Progenitor cell of endocrine pancreas (in vitro differentiated cells): ENCODE measurements around the gene DNM3. TPM values are rescaled to one million over a fixed set of nuclear protein-coding genes. Genes with fewer than 3 reads are reported as not detected.

ENCODE experiments used
- DNase-seq: peaks from one replicate; pipeline ENCODE4 v3.0.0; 2021; ENCODE audit warnings: low spot score; ENCODE audit not compliant: unreplicated experiment
- H3K27ac Mint-ChIP-seq: 2 replicates; pipeline ENCODE4 v1.8.0; 2021; ENCODE audit warnings: mild to moderate bottlenecking, moderate library complexity, mixed read lengths
- H3K27me3 Mint-ChIP-seq: 2 replicates; pipeline ENCODE4 v1.8.0; 2021; ENCODE audit warnings: mixed read lengths
- H3K36me3 Mint-ChIP-seq: 2 replicates; pipeline ENCODE4 v1.8.0; 2022; ENCODE audit warnings: mixed read lengths; ENCODE audit not compliant: insufficient read depth
- H3K4me1 Mint-ChIP-seq: 2 replicates; pipeline ENCODE4 v1.8.0; 2021; ENCODE audit warnings: low read depth, mixed read lengths
- H3K4me3 Mint-ChIP-seq: 2 replicates; pipeline ENCODE4 v1.8.0; 2021; ENCODE audit warnings: low read depth, mild to moderate bottlenecking, moderate library complexity, mixed read lengths
- H3K9me3 Mint-ChIP-seq: 2 replicates; pipeline ENCODE4 v1.8.0; 2021; ENCODE audit warnings: low read depth, mixed read lengths
- CTCF ChIP-seq: fragments of 200-600 bp; sonication (generic); IDR thresholded peaks from one replicate; pipeline ENCODE4 v1.5.0; 2021; ENCODE audit warnings: antibody characterized with exemption, mild to moderate bottlenecking; ENCODE audit not compliant: unreplicated experiment
- total RNA-seq: library from RNA; stranded (reverse); gene quantifications from 2 replicates; pipeline ENCODE4 v1.2.1, GENCODE V29; 2021

The DNM3 gene
- total RNA-seq, 1 donor from 2014 or later: 0.48 TPM

DNA sequence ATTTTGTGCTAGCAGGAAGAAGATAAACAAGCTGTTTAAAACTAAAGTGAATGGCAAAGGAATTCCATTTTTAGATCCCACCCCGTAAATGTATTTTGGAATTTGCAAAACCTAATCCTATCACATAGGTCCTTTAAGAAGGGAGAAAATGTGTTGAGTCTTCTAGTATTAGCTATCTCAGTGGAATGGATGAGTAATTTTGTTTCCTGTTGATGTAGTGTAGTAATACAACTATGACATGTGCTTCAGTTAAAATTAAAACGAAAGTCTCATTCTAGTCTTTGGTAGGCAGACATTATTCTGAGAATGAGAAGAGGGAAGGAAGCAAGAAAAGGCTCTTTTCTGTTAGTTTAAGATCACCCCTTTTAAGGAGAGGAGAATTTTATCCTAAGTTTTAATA is 313.3 kb downstream of the DNM3 start:
- DNase-seq: no peak
- Mint-ChIP-seq H3K36me3 (no peaks in the 10 kb centered on the region), H3K4me1 (no peaks in the 10 kb centered on the region), H3K9me3 (peaks cover 4% of the 10 kb centered on the region), H3K27me3 (no peaks in the 10 kb centered on the region), H3K27ac (no peak overlapping the region), H3K4me3 (no peak overlapping the region)
- TF ChIP-seq CTCF: no peak

DNA sequence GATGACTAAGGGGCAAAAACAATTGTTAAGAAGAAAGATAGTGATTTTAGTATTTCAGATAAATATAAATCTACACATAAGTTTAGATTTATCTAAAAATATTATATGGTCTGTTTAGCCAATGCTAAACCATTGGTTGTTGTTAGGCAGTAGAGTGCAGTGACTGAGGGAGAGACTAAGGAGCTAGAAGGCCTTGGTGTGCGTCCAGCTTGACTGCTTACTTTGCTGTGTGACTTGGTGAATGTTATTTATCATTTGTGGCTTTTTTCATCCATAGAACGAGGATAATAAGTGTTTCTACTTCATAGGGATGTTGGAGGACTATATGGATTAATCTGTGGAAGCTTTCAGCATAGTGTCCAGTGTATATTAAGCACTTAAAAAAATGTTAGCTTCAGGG is 314.5 kb downstream of the DNM3 start:
- Mint-ChIP-seq H3K4me1 (no peaks in the 10 kb centered on the region), H3K4me3 (no peak overlapping the region), H3K27ac (no peak overlapping the region), H3K27me3 (no peaks in the 10 kb centered on the region), H3K9me3 (peaks cover 4% of the 10 kb centered on the region), H3K36me3 (no peaks in the 10 kb centered on the region)
- no peak for TF ChIP-seq CTCF
- no peak for DNase-seq

DNA sequence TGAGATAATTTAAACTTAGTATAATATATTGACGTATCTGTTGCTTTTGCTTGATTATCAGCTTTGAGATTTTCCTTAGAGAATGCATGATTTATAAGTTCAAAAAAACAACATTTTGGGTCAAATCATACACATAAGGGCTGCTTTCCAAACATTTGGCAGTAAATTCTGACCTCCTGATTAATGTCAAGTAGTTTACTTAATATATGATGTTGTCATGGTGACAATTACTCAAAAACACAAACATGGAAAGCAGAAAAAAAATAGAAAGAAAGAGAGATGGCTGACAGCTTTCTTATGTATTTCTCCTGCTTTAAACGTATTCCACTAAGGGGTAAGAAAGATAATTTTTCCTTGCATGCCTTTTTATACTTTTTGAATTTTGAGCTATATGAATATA is 320.9 kb downstream of the DNM3 start:
- Mint-ChIP-seq H3K9me3 (peaks cover 4% of the 10 kb centered on the region), H3K27me3 (no peaks in the 10 kb centered on the region), H3K36me3 (no peaks in the 10 kb centered on the region), H3K4me3 (no peak overlapping the region), H3K4me1 (no peaks in the 10 kb centered on the region), H3K27ac (no peak overlapping the region)
- TF ChIP-seq CTCF: no peak
- DNase-seq: no peak

DNA sequence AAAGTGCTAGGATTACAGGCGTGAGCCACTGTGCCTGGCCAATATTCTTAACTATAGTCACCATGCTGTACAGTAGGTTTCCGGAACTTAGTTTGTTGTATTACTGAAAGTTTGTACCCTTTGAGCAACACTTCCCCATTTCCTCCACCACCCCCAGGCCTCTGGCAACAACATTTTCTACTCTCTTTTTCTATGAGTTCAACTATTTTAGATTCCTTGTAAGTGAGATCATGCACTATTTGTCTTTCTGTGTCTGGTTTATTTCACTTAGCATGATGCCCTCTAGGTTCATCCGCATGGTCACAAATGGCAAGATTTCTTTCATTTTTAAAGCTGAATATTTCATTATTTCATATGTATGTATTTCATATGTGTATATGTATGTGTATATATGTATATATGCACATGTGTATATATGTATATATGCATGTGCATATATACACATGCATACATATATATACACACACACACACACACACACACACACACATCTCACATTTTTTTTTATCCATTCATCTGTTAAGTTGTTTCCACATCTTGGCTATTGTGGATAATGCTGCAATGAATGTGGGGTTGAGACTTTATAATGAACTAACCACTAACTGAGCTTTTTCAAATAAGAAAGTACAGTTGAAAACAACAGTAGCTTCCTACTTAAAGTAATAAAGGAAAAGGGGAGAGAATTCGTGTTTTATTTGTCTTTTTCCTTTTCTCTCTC is 322.4 kb downstream of the DNM3 start:
- DNase-seq: no peak
- Mint-ChIP-seq H3K27ac (no peak overlapping the region), H3K4me3 (no peak overlapping the region), H3K9me3 (no peaks in the 10 kb centered on the region), H3K27me3 (no peaks in the 10 kb centered on the region), H3K4me1 (peaks cover 6% of the 10 kb centered on the region), H3K36me3 (no peaks in the 10 kb centered on the region)
- TF ChIP-seq CTCF: no peak

GRCh38 chr1:172165403-172165802 is 324.1 kb downstream of the DNM3 start:
- H3K36me3 Mint-ChIP-seq: no peaks in the 10 kb centered on the region
- no peak for DNase-seq
- no peaks in the 10 kb centered on the region for H3K27me3 Mint-ChIP-seq
- TF ChIP-seq CTCF: no peak
- no peaks in the 10 kb centered on the region for H3K9me3 Mint-ChIP-seq
- peaks cover 9% of the 10 kb centered on the region for H3K4me1 Mint-ChIP-seq
- H3K4me3 Mint-ChIP-seq: no peak overlapping the region
- no peak overlapping the region for H3K27ac Mint-ChIP-seq
